ENCODE measurements around the gene RETREG2.

Gene RETREG2

DNA sequence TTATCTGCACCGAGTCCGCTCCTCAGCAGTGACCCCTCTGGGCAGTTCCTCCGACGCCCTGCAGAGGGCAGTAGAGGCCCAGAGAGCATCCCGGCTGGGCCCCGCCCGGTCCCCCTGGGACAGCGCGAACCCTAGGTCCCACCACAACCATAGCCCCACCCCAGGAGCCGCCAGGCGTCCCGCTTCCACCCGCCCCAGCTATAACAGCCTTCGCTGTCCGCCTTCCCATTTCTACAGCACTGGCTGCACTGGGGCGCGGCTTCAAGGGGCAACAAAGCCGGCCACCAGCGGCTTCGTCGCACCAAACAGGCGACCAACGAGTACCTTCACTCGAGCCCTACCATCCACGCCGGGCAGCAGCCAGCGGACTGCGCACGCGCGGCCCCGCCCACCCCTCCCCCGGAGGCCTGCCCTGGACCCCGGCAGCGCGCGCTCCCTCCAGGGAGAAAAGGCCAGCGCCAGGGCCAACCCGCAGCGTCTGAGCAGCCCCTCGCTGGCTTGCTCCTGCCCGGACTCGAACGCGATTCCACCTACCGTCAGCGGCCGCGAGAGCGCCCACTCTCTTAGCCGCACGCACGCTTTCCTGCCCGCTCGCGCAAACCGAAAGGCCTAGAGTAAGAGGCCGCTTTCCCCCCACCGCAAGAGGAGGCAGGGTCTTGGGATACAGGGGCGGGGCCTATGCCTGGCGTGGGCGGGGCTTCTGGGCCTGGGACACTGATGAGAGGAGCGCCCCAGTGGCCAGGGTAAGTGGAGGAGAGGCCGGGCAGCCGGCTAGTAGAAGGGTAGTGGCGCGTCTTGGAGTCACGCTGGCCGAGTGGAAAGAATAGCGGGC, 17.7 kb upstream of the RETREG2 start, which contains the start of gene NHEJ1:
Gene NHEJ1, minus strand, starts transcription at position 630 of the 832 bp plus-strand sequence. CDS start 2,453 bp downstream, outside the sequence.
- Histone ChIP-seq H3K4me3 (ENCODE audit: insufficient read length, low read depth) (peak within 1 kb of the TSS; percentile 86), H3K36me3 (ENCODE audit: insufficient read depth, insufficient read length, low read length) (peaks cover 21% of the 10 kb centered on the region), H3K9ac (ENCODE audit: insufficient read length, low read depth) (peak within 1 kb of the TSS; percentile 95), H3K9me3 (ENCODE audit: insufficient read depth, low read length) (no peaks in the 10 kb centered on the region), H3K4me1 (ENCODE audit: insufficient read depth, insufficient read length) (peaks cover 5% of the 10 kb centered on the region), H3K27me3 (ENCODE audit: insufficient read depth, insufficient read length) (no peaks in the 10 kb centered on the region)
- TF ChIP-seq YY1 (IDR thresholded peaks at IDR 0.05; ENCODE audit: insufficient read depth, insufficient read length) (no peak), SUZ12 (IDR thresholded peaks at IDR 0.05; ENCODE audit: extremely low read depth, insufficient read depth, insufficient read length) (no peak), ZNF274 (IDR thresholded peaks at IDR 0.05; ENCODE audit: low read depth, low read length) (no peak)
- DNase-seq (ENCODE audit: low read depth, low spot score), result peak; percentile 89

DNA sequence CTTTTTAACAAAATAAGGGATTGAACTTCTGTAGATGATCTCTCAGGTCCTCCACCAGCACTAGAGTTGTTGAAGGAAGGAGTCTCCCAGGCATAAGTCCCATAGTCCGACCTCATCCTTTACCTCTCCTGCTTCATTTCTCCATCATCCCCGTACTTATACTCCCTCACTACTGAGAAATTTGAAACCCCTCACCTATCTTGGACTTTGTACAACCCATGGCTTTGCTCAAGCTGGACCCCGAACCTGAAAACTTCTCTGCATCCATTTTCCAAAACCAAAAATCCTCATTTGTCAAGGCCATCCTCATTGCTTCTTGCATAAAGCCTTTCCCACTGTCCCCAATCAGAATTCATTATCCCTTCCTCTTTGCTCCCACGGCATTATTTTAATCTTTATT, 17.0 kb upstream of the RETREG2 start:
- no peaks in the 10 kb centered on the region for H3K27me3 ChIP-seq (ENCODE audit: insufficient read depth, insufficient read length)
- no peaks in the 10 kb centered on the region for H3K9me3 ChIP-seq (ENCODE audit: insufficient read depth, low read length)
- H3K4me1 ChIP-seq (ENCODE audit: insufficient read depth, insufficient read length), result peaks cover 5% of the 10 kb centered on the region
- peaks cover 20% of the 10 kb centered on the region for H3K36me3 ChIP-seq (ENCODE audit: insufficient read depth, insufficient read length, low read length)
- TF ChIP-seq ZNF274 (IDR thresholded peaks at IDR 0.05; ENCODE audit: low read depth, low read length), result no peak
- no peak for TF ChIP-seq SUZ12 (IDR thresholded peaks at IDR 0.05; ENCODE audit: extremely low read depth, insufficient read depth, insufficient read length)
- no peak for TF ChIP-seq YY1 (IDR thresholded peaks at IDR 0.05; ENCODE audit: insufficient read depth, insufficient read length)
- peak overlapping the region; percentile 95 for H3K9ac ChIP-seq (ENCODE audit: insufficient read length, low read depth)
- DNase-seq (ENCODE audit: low read depth, low spot score), result no peak
- H3K4me3 ChIP-seq (ENCODE audit: insufficient read length, low read depth), result peak overlapping the region; percentile 86

DNA sequence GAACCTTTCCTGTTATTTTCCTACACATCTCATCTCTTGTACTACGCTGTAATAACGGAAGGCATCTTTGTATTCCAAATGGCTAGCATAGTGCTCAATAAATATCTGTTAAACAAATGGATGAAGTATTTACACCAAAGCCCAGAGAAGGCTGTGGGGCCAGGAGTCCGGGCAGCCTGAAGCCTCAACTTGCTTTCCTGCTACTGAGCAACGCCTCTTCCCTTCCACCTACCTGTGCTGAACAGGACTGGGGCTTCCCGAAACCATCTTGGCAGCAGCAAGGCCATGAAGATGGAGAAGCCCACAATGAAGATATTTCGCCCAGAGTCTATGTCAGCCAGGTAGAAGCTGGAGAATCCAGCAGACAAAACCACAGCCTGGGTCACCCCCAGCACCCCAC, 14.9 kb upstream of the RETREG2 start:
- H3K9ac ChIP-seq (ENCODE audit: insufficient read length, low read depth), result no peak overlapping the region
- peaks cover under 1% of the 10 kb centered on the region for H3K36me3 ChIP-seq (ENCODE audit: insufficient read depth, insufficient read length, low read length)
- no peak for TF ChIP-seq ZNF274 (IDR thresholded peaks at IDR 0.05; ENCODE audit: low read depth, low read length)
- TF ChIP-seq SUZ12 (IDR thresholded peaks at IDR 0.05; ENCODE audit: extremely low read depth, insufficient read depth, insufficient read length), result no peak
- no peak for TF ChIP-seq YY1 (IDR thresholded peaks at IDR 0.05; ENCODE audit: insufficient read depth, insufficient read length)
- H3K9me3 ChIP-seq (ENCODE audit: insufficient read depth, low read length), result no peaks in the 10 kb centered on the region
- no peak overlapping the region for H3K4me3 ChIP-seq (ENCODE audit: insufficient read length, low read depth)
- no peaks in the 10 kb centered on the region for H3K27me3 ChIP-seq (ENCODE audit: insufficient read depth, insufficient read length)
- H3K4me1 ChIP-seq (ENCODE audit: insufficient read depth, insufficient read length), result peaks cover 2% of the 10 kb centered on the region
- no peak for DNase-seq (ENCODE audit: low read depth, low spot score)

GRCh38 chr2:219165058-219165911, 12.8 kb upstream of the RETREG2 start:
- Histone ChIP-seq H3K36me3 (ENCODE audit: insufficient read depth, insufficient read length, low read length) (no peaks in the 10 kb centered on the region), H3K4me3 (ENCODE audit: insufficient read length, low read depth) (no peak overlapping the region), H3K27me3 (ENCODE audit: insufficient read depth, insufficient read length) (no peaks in the 10 kb centered on the region), H3K9ac (ENCODE audit: insufficient read length, low read depth) (no peak overlapping the region), H3K4me1 (ENCODE audit: insufficient read depth, insufficient read length) (peaks cover 2% of the 10 kb centered on the region), H3K9me3 (ENCODE audit: insufficient read depth, low read length) (no peaks in the 10 kb centered on the region)
- TF ChIP-seq YY1 (IDR thresholded peaks at IDR 0.05; ENCODE audit: insufficient read depth, insufficient read length) (no peak), SUZ12 (IDR thresholded peaks at IDR 0.05; ENCODE audit: extremely low read depth, insufficient read depth, insufficient read length) (no peak), ZNF274 (IDR thresholded peaks at IDR 0.05; ENCODE audit: low read depth, low read length) (no peak)
- DNase-seq (ENCODE audit: low read depth, low spot score), result no peak

DNA sequence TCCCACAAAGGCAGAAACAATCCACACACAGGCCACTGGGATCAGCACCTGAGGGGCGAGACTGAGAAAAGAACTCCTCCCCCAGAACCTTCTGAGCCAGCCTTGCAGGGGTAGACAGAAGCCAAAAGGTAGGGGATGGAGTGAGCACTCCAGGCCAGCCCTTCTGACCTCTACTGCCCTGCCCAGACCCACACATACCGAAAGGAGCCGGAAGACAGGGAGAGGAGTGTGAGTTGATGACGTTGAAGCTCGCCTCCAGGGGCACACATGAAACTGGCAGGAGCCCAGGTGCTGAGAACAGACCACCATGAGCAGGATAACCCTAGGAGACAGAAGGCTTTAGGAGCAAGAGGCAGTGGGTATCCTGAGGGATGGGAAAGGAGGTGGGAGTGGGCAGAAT, 10.1 kb upstream of the RETREG2 start:
- Histone ChIP-seq H3K9me3 (ENCODE audit: insufficient read depth, low read length) (no peaks in the 10 kb centered on the region), H3K4me1 (ENCODE audit: insufficient read depth, insufficient read length) (peaks cover 2% of the 10 kb centered on the region), H3K9ac (ENCODE audit: insufficient read length, low read depth) (no peak overlapping the region), H3K36me3 (ENCODE audit: insufficient read depth, insufficient read length, low read length) (peaks cover 14% of the 10 kb centered on the region), H3K27me3 (ENCODE audit: insufficient read depth, insufficient read length) (no peaks in the 10 kb centered on the region), H3K4me3 (ENCODE audit: insufficient read length, low read depth) (no peak overlapping the region)
- DNase-seq (ENCODE audit: low read depth, low spot score), result no peak
- no peak for TF ChIP-seq YY1 (IDR thresholded peaks at IDR 0.05; ENCODE audit: insufficient read depth, insufficient read length)
- TF ChIP-seq ZNF274 (IDR thresholded peaks at IDR 0.05; ENCODE audit: low read depth, low read length), result no peak
- no peak for TF ChIP-seq SUZ12 (IDR thresholded peaks at IDR 0.05; ENCODE audit: extremely low read depth, insufficient read depth, insufficient read length)

GRCh38 chr2:219168526-219168925, 9.5 kb upstream of the RETREG2 start:
- Histone ChIP-seq H3K9ac (ENCODE audit: insufficient read length, low read depth) (no peak overlapping the region), H3K36me3 (ENCODE audit: insufficient read depth, insufficient read length, low read length) (peaks cover 19% of the 10 kb centered on the region), H3K4me3 (ENCODE audit: insufficient read length, low read depth) (no peak overlapping the region), H3K9me3 (ENCODE audit: insufficient read depth, low read length) (no peaks in the 10 kb centered on the region), H3K4me1 (ENCODE audit: insufficient read depth, insufficient read length) (peaks cover 2% of the 10 kb centered on the region), H3K27me3 (ENCODE audit: insufficient read depth, insufficient read length) (no peaks in the 10 kb centered on the region)
- no peak for DNase-seq (ENCODE audit: low read depth, low spot score)
- TF ChIP-seq SUZ12 (IDR thresholded peaks at IDR 0.05; ENCODE audit: extremely low read depth, insufficient read depth, insufficient read length), result no peak
- no peak for TF ChIP-seq YY1 (IDR thresholded peaks at IDR 0.05; ENCODE audit: insufficient read depth, insufficient read length)
- no peak for TF ChIP-seq ZNF274 (IDR thresholded peaks at IDR 0.05; ENCODE audit: low read depth, low read length)

DNA sequence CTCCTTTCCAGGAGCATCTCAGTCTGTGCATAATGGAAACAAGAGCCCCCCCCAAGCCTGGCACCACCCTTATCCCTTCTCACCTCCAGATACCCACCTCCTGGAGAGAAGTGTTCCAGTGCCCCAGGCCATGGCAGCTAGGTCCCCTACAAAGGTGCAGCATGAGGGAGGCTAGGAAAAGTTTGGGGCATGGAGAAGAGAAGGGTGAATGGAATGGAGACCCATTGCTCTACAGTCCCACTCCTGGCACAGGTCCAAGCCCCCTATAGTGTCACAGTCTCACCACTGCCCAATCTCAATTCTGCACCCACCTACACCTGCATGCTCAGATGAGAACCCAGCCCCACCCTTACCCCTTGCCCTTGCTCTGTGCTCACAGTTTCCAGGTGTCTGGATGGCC, 9.1 kb upstream of the RETREG2 start:
- Histone ChIP-seq H3K27me3 (ENCODE audit: insufficient read depth, insufficient read length) (no peaks in the 10 kb centered on the region), H3K4me3 (ENCODE audit: insufficient read length, low read depth) (no peak overlapping the region), H3K4me1 (ENCODE audit: insufficient read depth, insufficient read length) (peaks cover 2% of the 10 kb centered on the region), H3K9ac (ENCODE audit: insufficient read length, low read depth) (no peak overlapping the region), H3K36me3 (ENCODE audit: insufficient read depth, insufficient read length, low read length) (peaks cover 23% of the 10 kb centered on the region), H3K9me3 (ENCODE audit: insufficient read depth, low read length) (no peaks in the 10 kb centered on the region)
- no peak for DNase-seq (ENCODE audit: low read depth, low spot score)
- no peak for TF ChIP-seq ZNF274 (IDR thresholded peaks at IDR 0.05; ENCODE audit: low read depth, low read length)
- TF ChIP-seq SUZ12 (IDR thresholded peaks at IDR 0.05; ENCODE audit: extremely low read depth, insufficient read depth, insufficient read length), result no peak
- no peak for TF ChIP-seq YY1 (IDR thresholded peaks at IDR 0.05; ENCODE audit: insufficient read depth, insufficient read length)

Data from NT2/D1 (cell line).